Large intestine (tissue), 3 donors: ENCODE data around the gene SPEG. TPM values are rescaled to one million over a fixed set of nuclear protein-coding genes. Genes with fewer than 3 reads are reported as not detected.

Source experiments
- DNase-seq, 2 donors: peaks; one replicate each; pipeline versions ENCODE4 v3.0.0 to v3.0.0-alpha.2; 2013
- H3K27ac ChIP-seq: one replicate; pipeline ENCODE4 v1.5.1; 2013; ENCODE audit warnings: low read length
- H3K27me3 ChIP-seq: 2 replicates; pipeline ENCODE4 v1.6.1; 2013; ENCODE audit warnings: low read length; ENCODE audit not compliant: control insufficient read depth, insufficient read depth
- H3K36me3 ChIP-seq: 2 replicates; pipeline ENCODE4 v1.6.1; 2013; ENCODE audit warnings: low read length; ENCODE audit not compliant: control insufficient read depth, insufficient read depth
- H3K4me1 ChIP-seq: one replicate; pipeline ENCODE4 v1.6.1; 2013; ENCODE audit warnings: low read length; ENCODE audit not compliant: control insufficient read depth, insufficient read depth
- H3K4me3 ChIP-seq: one replicate; pipeline ENCODE4 v1.5.1; 2013; ENCODE audit warnings: low read length
- H3K9me3 ChIP-seq: one replicate; pipeline ENCODE4 v1.6.1; 2013; ENCODE audit warnings: mild to moderate bottlenecking, low read depth, low read length, moderate library complexity; ENCODE audit not compliant: control insufficient read depth
- WGBS: methylation state at CpG from one replicate; pipeline ENCODE4 v1.1.5; 2013; ENCODE audit warnings: low lambda C conversion rate; ENCODE audit not compliant: insufficient coverage; 5-methylcytosine and 5-hydroxymethylcytosine counted together
- polyA plus RNA-seq: library from polyadenylated mRNA; unstranded; fragments of 120-200 nt; gene quantifications from one replicate; pipeline ENCODE4 v1.2.1, GENCODE V29; 2013

The SPEG gene
- polyA plus RNA-seq, 1 donor = 35.1 TPM

DNA sequence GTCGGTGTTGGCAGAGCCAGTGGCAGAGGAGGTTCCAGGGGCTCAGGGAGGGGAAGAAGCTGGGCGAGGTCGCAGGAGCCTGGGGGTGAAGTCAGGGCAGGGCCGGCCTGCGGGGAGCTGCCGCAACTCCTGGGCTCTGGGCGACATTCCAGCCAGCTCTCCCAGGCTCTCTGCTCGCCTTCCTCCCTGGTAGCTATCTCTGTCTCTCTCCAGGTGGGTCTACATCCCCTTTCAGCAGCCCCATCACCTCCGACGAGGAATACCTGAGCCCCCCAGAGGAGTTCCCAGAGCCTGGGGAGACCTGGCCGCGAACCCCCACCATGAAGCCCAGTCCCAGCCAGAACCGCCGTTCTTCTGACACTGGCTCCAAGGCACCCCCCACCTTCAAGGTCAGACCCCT, 27.0 kb downstream of the SPEG start:
- Histone ChIP-seq H3K4me1 (peaks cover 10% of the 10 kb centered on the region), H3K27me3 (no peaks in the 10 kb centered on the region), H3K36me3 (peaks cover 4% of the 10 kb centered on the region), H3K27ac (no peak overlapping the region), H3K4me3 (no peak overlapping the region), H3K9me3 (no peaks in the 10 kb centered on the region)
- no peak for DNase-seq
- no CpG with 5 or more reads among the region's 14 CpGs for WGBS

DNA sequence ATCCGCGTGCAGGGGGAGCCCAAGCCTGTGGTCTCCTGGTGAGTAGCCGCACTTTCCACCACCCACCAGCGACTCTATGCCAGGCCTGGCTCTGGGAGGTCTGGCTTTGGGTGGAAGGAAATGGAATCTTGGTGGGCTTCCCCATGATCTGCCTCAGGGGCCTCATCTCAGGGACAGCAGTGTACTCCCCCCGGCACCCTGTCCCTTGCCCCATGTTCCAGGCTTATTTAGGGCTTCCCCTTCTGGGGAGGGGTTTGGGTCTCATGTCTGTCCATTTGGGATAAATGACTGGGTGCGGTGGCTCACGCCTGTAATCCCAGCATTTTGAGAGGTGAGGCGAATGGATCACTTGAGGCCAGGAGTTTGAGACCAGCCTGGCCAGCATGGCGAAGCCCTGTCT, 27.7 kb downstream of the SPEG start:
- Histone ChIP-seq H3K4me1 (peaks cover 10% of the 10 kb centered on the region), H3K27me3 (no peaks in the 10 kb centered on the region), H3K9me3 (no peaks in the 10 kb centered on the region), H3K36me3 (peaks cover 4% of the 10 kb centered on the region), H3K27ac (no peak overlapping the region), H3K4me3 (no peak overlapping the region)
- DNase-seq = no peak
- WGBS = no CpG with 5 or more reads among the region's 9 CpGs

DNA sequence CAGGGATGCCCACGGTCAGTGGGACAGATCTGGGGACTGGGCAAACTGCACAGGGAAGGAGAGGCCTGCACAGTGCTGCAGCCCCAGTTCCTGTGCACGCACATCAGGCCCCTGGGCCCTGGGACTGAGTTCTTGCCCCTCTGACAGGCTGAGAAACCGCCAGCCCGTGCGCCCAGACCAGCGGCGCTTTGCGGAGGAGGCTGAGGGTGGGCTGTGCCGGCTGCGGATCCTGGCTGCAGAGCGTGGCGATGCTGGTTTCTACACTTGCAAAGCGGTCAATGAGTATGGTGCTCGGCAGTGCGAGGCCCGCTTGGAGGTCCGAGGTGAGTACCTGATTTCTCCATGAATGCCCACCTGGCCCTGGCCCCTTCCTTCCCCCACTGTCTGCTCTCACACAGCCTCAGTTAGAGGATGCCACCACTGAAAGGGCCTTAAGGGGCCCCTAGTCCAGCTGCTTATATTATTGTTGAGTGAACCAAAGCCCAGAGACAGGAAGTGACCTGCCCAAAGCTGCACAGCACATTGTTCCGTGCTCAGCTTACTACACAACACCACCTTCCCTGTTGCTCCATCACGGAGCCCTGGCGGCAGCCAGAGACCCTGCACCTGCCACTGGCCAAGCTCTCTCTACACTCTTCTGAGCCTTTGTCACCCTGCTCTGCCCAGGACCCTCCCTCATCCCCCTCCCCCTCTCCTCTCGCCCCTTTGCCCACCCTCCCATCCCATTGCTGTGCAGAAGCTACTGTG, 29.8 kb downstream of the SPEG start:
- peaks cover 8% of the 10 kb centered on the region for H3K4me1 ChIP-seq
- H3K9me3 ChIP-seq = no peaks in the 10 kb centered on the region
- no CpG with 5 or more reads among the region's 21 CpGs for WGBS
- H3K27ac ChIP-seq = no peak overlapping the region
- peaks cover 4% of the 10 kb centered on the region for H3K36me3 ChIP-seq
- no peaks in the 10 kb centered on the region for H3K27me3 ChIP-seq
- no peak overlapping the region for H3K4me3 ChIP-seq
- DNase-seq = no peak

DNA sequence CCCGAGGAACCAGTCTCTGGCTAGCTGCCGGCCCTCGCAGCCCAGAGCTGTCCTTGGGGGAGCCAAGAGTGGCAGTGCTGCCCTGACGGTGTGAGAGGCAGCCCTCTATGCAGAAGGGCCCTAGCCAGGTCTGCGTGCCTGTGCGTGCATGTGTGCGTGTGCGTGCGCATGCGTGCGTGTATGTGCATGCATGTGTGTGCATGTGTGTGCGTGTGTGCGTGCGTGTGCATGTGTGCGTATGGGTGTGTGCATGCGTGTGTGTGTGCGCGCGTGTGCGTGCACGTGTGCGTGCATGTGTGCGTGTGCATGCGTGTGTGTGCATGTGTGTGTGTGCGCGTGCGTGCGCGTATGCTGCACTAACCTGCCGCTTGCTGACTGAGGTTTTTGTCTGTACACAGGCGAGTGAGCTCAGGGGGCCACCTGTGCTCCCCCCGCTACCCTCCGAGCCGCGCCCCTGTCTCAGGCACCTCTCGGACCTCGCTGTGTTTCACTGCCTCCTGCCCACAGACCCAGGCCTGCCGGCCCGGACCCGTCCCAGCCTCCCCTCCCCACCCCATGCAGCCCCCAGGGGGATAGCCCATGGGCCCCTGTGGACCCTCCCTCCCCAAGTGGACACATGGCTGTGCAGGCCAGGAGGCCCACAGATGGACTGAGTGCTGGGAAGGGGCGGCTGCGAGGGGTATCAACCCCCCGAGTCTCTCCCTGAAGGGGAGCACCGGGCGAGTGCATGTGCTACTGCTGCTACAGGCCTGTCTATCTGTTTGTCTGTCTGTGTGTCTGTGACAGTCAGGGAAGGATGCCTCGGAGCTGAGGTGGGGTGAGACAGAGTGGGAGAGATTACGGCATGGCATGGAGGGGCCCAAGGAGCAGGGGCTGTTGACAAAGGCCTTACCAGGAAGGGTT, 31.3 kb downstream of the SPEG start:
- H3K9me3 ChIP-seq = no peaks in the 10 kb centered on the region
- no peaks in the 10 kb centered on the region for H3K27me3 ChIP-seq
- no peak for DNase-seq
- no CpG with 5 or more reads among the region's 47 CpGs for WGBS
- peaks cover 4% of the 10 kb centered on the region for H3K36me3 ChIP-seq
- H3K4me3 ChIP-seq = no peak overlapping the region
- H3K4me1 ChIP-seq = no peaks in the 10 kb centered on the region
- no peak overlapping the region for H3K27ac ChIP-seq

DNA sequence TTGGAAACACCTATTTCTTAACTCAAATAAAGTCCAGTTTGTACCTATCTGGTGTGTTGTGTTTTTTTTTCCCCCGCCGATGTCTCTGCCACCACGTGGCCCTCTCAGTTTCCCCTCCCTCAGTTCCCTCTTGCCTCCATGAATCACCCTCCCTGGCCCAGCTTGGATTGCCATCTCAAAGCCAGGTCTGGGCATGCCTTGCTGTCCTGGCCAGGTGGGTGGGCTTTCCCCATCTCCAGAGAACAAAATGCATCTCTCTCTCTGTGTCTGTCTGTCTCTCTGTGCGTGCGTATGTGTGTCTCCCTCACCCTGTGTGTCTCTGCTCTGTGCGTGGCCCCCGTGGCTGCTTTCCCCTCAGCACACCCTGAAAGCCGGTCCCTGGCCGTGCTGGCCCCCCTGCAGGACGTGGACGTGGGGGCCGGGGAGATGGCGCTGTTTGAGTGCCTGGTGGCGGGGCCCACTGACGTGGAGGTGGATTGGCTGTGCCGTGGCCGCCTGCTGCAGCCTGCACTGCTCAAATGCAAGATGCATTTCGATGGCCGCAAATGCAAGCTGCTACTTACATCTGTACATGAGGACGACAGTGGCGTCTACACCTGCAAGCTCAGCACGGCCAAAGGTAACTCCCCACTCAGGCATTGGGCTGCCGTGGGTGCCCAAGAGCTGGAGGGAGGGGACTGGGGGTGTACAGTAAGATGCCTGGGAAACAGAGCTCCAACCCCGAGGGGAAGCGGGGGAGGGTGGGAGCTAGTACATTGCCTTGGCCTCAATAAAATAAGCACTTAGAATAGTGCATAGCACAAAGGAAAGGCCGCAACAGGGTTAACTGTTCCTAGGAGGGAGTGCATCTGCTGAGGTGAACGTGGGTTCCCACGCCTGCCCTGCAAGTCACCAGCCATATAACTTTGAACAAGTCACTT, 32.4 kb downstream of the SPEG start:
- no peaks in the 10 kb centered on the region for H3K27me3 ChIP-seq
- H3K4me3 ChIP-seq = no peak overlapping the region
- DNase-seq = no peak
- H3K9me3 ChIP-seq = no peaks in the 10 kb centered on the region
- H3K4me1 ChIP-seq = no peaks in the 10 kb centered on the region
- 63% methylated on average over 3 of the region's 28 CpGs for WGBS
- no peak overlapping the region for H3K27ac ChIP-seq
- H3K36me3 ChIP-seq = peaks cover 3% of the 10 kb centered on the region

DNA sequence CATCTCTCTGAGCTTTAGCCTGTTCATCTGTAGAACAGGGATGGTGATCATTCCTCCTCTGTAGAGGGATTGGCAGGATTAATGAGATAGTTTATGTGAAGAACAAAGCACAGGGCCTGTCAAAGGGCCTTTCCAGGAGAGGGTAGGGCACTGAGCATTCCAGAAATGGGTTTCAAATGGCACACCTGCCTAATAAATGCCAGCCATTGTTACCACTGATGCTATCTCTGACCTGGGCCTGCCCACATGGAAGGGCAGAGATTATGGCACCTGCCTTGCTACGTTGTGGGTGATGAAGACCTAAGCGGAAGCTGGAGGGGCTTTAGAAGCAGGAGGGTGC, 33.1 kb downstream of the SPEG start:
- WGBS = no CpG with 5 or more reads among the region's 2 CpGs
- H3K27ac ChIP-seq = no peak overlapping the region
- H3K4me1 ChIP-seq = no peaks in the 10 kb centered on the region
- H3K9me3 ChIP-seq = no peaks in the 10 kb centered on the region
- no peak for DNase-seq
- H3K36me3 ChIP-seq = no peaks in the 10 kb centered on the region
- H3K27me3 ChIP-seq = no peaks in the 10 kb centered on the region
- H3K4me3 ChIP-seq = no peak overlapping the region

DNA sequence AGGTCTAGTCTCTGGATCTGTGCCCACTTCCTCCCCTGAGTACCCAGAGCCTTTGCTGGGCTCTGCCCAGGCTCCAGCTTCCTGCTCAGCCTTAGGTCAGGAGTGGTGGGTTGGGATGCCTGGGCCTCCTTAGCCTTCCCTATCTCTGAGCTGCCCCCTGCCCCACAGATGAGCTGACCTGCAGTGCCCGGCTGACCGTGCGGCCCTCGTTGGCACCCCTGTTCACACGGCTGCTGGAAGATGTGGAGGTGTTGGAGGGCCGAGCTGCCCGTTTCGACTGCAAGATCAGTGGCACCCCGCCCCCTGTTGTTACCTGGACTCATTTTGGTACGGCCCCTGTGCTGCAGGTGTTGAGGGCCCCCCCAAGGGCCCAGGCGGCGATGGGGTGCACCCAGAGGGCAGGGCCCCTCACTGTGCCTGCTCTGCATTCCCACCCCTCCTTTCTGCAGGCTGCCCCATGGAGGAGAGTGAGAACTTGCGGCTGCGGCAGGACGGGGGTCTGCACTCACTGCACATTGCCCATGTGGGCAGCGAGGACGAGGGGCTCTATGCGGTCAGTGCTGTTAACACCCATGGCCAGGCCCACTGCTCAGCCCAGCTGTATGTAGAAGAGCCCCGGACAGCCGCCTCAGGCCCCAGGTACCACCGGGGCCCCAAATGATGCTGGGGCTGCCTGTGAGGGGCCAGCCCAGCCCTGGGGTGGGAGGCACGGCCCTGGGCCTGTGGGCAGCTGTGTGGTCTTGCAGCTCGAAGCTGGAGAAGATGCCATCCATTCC, 34.0 kb downstream of the SPEG start:
- Histone ChIP-seq H3K9me3 (no peaks in the 10 kb centered on the region), H3K4me1 (no peaks in the 10 kb centered on the region), H3K4me3 (no peak overlapping the region), H3K27ac (no peak overlapping the region), H3K27me3 (no peaks in the 10 kb centered on the region), H3K36me3 (no peaks in the 10 kb centered on the region)
- WGBS = no CpG with 5 or more reads among the region's 23 CpGs
- DNase-seq = no peak

DNA sequence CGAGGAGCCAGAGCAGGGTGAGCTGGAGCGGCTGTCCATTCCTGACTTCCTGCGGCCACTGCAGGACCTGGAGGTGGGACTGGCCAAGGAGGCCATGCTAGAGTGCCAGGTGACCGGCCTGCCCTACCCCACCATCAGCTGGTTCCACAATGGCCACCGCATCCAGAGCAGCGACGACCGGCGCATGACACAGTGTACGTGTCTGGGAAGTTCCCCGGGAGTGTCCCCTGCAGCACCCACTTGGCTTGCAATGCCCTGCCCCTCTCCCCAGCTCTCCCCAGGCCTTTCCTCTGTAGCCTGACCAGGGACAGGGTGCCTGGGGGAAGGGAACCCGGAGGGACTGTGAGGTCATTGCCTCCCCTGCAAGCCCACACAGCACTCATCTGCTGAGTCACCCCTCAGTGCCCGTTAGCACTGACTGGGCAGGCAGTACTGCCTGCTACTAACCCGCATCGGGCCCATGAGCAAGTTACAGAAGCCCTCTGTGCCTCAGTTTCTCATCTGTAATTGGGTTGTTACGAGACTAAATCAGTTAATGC, 34.6 kb downstream of the SPEG start:
- WGBS = no CpG with 5 or more reads among the region's 16 CpGs
- Histone ChIP-seq H3K27ac (no peak overlapping the region), H3K9me3 (no peaks in the 10 kb centered on the region), H3K27me3 (no peaks in the 10 kb centered on the region), H3K4me1 (no peaks in the 10 kb centered on the region), H3K36me3 (peaks cover 3% of the 10 kb centered on the region), H3K4me3 (no peak overlapping the region)
- no peak for DNase-seq

DNA sequence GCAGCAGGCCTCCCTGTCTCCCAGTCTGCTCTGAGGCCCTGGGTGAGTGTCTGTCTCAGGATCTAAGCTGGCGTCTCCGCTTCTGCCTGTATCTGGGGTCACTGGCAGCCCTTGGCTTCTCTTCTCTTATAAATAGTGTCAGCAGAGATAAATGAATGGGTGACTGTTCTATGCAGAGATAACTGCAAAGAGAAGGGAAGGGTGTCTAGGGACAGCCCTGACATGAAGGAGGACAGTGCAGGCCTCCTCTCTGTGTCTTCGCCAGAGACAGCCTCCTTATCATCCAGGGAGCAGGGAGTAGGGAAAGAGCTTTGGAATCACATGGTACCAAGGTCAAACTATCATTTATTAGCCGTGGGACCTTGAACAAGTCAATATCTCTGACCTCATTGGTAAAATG, 35.8 kb downstream of the SPEG start:
- peaks cover 3% of the 10 kb centered on the region for H3K36me3 ChIP-seq
- WGBS = no CpG with 5 or more reads among the region's 4 CpGs
- H3K4me3 ChIP-seq = no peak overlapping the region
- no peaks in the 10 kb centered on the region for H3K4me1 ChIP-seq
- DNase-seq = peak in 1 of 2 donors; percentile 22
- no peaks in the 10 kb centered on the region for H3K27me3 ChIP-seq
- H3K27ac ChIP-seq = no peak overlapping the region
- H3K9me3 ChIP-seq = no peaks in the 10 kb centered on the region
